OCI-LY1 (cell line): ENCODE results near the gene CADM1.

Experiments used
- H2AFZ ChIP-seq: fragments of 200-600 bp; sonication (generic), shearing (Covaris generic); 2 replicates; pipeline ENCODE4 v1.6.0; 2014; ENCODE audit warnings: antibody characterized with exemption, mild to moderate bottlenecking, low read length
- H3F3A ChIP-seq: fragments of 200-600 bp; sonication (generic), shearing (Covaris generic); 2 replicates; pipeline ENCODE4 v1.6.0; 2014; ENCODE audit warnings: mild to moderate bottlenecking, antibody characterized with exemption, low read length, moderate library complexity; ENCODE audit not compliant: insufficient read depth
- H3K27ac ChIP-seq: fragments of 200-600 bp; sonication (generic); 2 replicates; pipeline ENCODE4 v1.5.1; 2014; ENCODE audit warnings: low read length, mixed run types, mild to moderate bottlenecking, low read depth; ENCODE audit not compliant: poor library complexity, severe bottlenecking
- H3K27me3 ChIP-seq: fragments of 200-600 bp; sonication (generic); 2 replicates; pipeline ENCODE4 v1.6.0; 2014; ENCODE audit warnings: antibody characterized with exemption, mild to moderate bottlenecking, low read length, moderate library complexity; ENCODE audit not compliant: insufficient read depth
- H3K36me3 ChIP-seq: fragments of 200-600 bp; sonication (generic); 2 replicates; pipeline ENCODE4 v1.6.1; 2014; ENCODE audit warnings: mild to moderate bottlenecking, antibody characterized with exemption, low read length, moderate library complexity, mixed read lengths; ENCODE audit not compliant: insufficient read depth
- H3K4me1 ChIP-seq: fragments of 200-600 bp; sonication (generic); 2 replicates; pipeline ENCODE4 v1.5.1; 2014; ENCODE audit warnings: mild to moderate bottlenecking, low read length, moderate library complexity; ENCODE audit not compliant: insufficient read depth, severe bottlenecking
- H3K4me2 ChIP-seq: fragments of 200-600 bp; sonication (generic), shearing (Covaris generic); 2 replicates; pipeline ENCODE4 v1.6.1; 2014; ENCODE audit warnings: low read length
- H3K4me3 ChIP-seq: fragments of 200-600 bp; sonication (generic); 2 replicates; pipeline ENCODE4 v1.5.1; 2014; ENCODE audit warnings: low read length, low read depth, mild to moderate bottlenecking, mixed read lengths; ENCODE audit not compliant: poor library complexity, severe bottlenecking
- H3K79me2 ChIP-seq: fragments of 200-600 bp; shearing (Covaris generic); 2 replicates; pipeline ENCODE4 v1.6.1; 2016; ENCODE audit warnings: mixed run types, low read length, mixed read lengths; ENCODE audit not compliant: insufficient read depth
- H3K9ac ChIP-seq: fragments of 200-600 bp; sonication (generic), shearing (Covaris generic); 2 replicates; pipeline ENCODE4 v1.6.1; 2014; ENCODE audit warnings: mild to moderate bottlenecking, low read length, mixed read lengths
- H3K9me2 ChIP-seq: fragments of 200-600 bp; sonication (generic), shearing (Covaris generic); 2 replicates; pipeline ENCODE4 v1.6.1; 2014; ENCODE audit warnings: low read depth, mild to moderate bottlenecking, low read length, mixed read lengths
- H3K9me3 ChIP-seq: fragments of 200-600 bp; shearing (Covaris generic); 2 replicates; pipeline ENCODE4 v1.6.1; 2014; ENCODE audit warnings: low read length, mixed read lengths
- H4K20me1 ChIP-seq: fragments of 200-600 bp; sonication (generic), shearing (Covaris generic); 2 replicates; pipeline ENCODE4 v1.6.0; 2016; ENCODE audit warnings: mild to moderate bottlenecking, low read length; ENCODE audit not compliant: insufficient read depth
- CTCF ChIP-seq: fragments of 200-600 bp; sonication (generic), shearing (Covaris generic); IDR thresholded peaks from 2 replicates; pipeline ENCODE4 v1.5.1; 2017; ENCODE audit warnings: mild to moderate bottlenecking, antibody characterized with exemption, low read length, moderate library complexity, mixed read lengths
- EZH2 ChIP-seq: fragments of 200-600 bp; sonication (generic), shearing (Covaris generic); IDR thresholded peaks from 2 replicates; pipeline ENCODE4 v1.8.0; 2017; ENCODE audit warnings: borderline replicate concordance, mixed run types, mild to moderate bottlenecking, antibody characterized with exemption, low read length, moderate library complexity, mixed read lengths

The CADM1 gene

DNA sequence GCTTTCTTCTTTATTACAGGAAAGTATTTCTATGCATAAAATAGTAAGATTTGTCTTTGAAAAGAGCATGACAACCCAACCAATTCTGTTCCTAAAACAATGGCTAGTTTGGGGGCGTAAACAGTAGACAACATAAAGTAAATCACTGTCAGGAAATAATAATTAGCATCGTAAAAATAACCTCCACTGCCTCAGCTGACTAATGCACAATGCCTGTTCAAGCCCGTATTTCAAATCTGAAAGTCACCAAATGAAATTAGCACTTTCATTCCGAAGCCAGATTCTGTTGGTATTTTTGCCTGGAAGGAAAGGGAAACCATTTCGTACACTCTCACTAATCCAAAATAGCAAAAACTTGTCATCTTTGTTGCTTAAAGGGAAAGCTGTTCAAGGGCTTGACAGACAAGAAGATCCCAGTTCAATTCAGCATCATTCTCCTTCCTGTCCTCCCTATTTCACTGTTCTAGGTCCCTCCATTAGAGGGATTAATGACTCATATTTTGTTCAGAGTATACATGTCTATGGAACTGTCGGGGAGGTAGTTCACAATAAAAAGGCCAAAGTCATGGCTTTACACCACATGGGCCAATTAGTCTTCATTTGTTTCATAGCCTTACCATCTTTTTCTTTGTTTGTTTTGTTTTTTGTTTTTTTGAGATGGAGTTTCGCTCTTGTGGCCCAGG, 154.7 kb downstream of the CADM1 start:
- Histone ChIP-seq H3K9ac (no peak overlapping the region), H3K4me2 (no peak overlapping the region), H3K4me1 (no peaks in the 10 kb centered on the region), H3K27ac (no peak overlapping the region), H3K36me3 (no peaks in the 10 kb centered on the region), H4K20me1 (no peaks in the 10 kb centered on the region), H3K27me3 (no peaks in the 10 kb centered on the region), H3K79me2 (no peaks in the 10 kb centered on the region), H3K4me3 (no peak overlapping the region), H2AFZ (no peak overlapping the region), H3F3A (no peaks in the 10 kb centered on the region), H3K9me3 (no peaks in the 10 kb centered on the region), H3K9me2 (no peaks in the 10 kb centered on the region)
- TF ChIP-seq CTCF (no peak), EZH2 (no peak)

DNA sequence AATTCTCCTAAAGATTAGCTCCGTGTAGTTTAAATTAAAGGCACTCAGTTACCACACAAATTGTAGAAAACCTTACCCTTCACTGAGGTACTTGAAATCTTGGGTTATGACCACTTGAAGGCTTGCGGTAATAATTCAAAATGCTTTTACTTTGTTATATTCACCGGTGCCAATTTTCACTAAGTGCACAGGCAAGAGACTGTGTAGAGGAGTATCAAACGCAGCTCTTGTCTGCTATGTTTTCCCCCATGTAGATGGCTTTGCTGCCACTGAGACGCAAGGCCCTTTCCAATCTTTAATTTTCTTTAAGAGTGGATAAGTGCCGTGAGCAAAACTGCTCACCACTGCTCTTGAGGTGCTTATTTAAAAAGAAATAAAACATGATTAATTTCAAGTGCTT, 155.8 kb downstream of the CADM1 start:
- Histone ChIP-seq H3F3A (no peaks in the 10 kb centered on the region), H4K20me1 (no peaks in the 10 kb centered on the region), H3K79me2 (no peaks in the 10 kb centered on the region), H3K4me2 (no peak overlapping the region), H3K9ac (no peak overlapping the region), H3K9me3 (no peaks in the 10 kb centered on the region), H3K4me1 (no peaks in the 10 kb centered on the region), H3K9me2 (no peaks in the 10 kb centered on the region), H2AFZ (no peak overlapping the region), H3K4me3 (no peak overlapping the region), H3K36me3 (no peaks in the 10 kb centered on the region), H3K27me3 (no peaks in the 10 kb centered on the region), H3K27ac (no peak overlapping the region)
- no peak for TF ChIP-seq CTCF
- TF ChIP-seq EZH2: no peak

DNA sequence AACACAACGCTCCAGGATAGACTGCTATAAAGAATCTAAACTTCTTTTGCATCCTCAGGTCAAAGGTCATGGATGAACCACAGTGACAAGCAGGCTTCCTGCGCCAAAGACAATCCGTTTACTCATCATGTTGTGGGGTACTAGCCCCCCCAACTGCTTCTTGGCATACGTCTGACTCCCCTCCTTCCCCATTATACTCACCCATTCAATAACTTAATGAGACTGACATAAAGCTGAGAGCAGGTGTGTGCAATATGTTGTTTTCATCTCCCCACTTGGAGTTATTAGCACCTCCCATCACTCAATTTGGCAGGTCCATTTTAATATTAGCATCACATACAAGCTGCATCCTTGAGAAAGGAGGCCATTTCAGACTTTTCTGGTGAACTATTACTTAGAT, 157.1 kb downstream of the CADM1 start:
- Histone ChIP-seq H3K27me3 (no peaks in the 10 kb centered on the region), H3K4me1 (no peaks in the 10 kb centered on the region), H3K4me2 (no peak overlapping the region), H3F3A (no peaks in the 10 kb centered on the region), H3K79me2 (no peaks in the 10 kb centered on the region), H3K9ac (no peak overlapping the region), H4K20me1 (no peaks in the 10 kb centered on the region), H3K4me3 (no peak overlapping the region), H2AFZ (no peak overlapping the region), H3K9me3 (no peaks in the 10 kb centered on the region), H3K9me2 (no peaks in the 10 kb centered on the region), H3K27ac (no peak overlapping the region), H3K36me3 (no peaks in the 10 kb centered on the region)
- no peak for TF ChIP-seq CTCF
- TF ChIP-seq EZH2: no peak
